ENCODE results near the gene CRELD1.
"Not testable (repeated sequence)": the region's sequence is repeated elsewhere in the genome, so short reads cannot be mapped to it uniquely, and the experiment has no call there.

CRELD1 gene

GRCh38 chr3:9937486-9938238 is 4.0 kb downstream of the CRELD1 start:
- DNase-seq: no peak

- no peak for DNase-seq
Observed at GRCh38 chr3:9938966-9939365, 5.3 kb downstream of the CRELD1 start.

- DNase-seq: not testable (repeated sequence)
Observed at GRCh38 chr3:9939906-9940305, 6.3 kb downstream of the CRELD1 start.

GRCh38 chr3:9940746-9941145 is 7.1 kb downstream of the CRELD1 start:
- no peak for DNase-seq

GRCh38 chr3:9942164-9942563 is 8.5 kb downstream of the CRELD1 start:
- no peak for DNase-seq

- no peak for DNase-seq
Observed at GRCh38 chr3:9942934-9943690, 9.5 kb downstream of the CRELD1 start.

GRCh38 chr3:9944271-9944670 is 10.6 kb downstream of the CRELD1 start:
- DNase-seq: no peak

- no peak for DNase-seq
Observed at GRCh38 chr3:9945358-9945757, 11.7 kb downstream of the CRELD1 start.

GRCh38 chr3:9946112-9947024 is 12.7 kb downstream of the CRELD1 start:
- DNase-seq: peak; percentile 80

- no peak for DNase-seq
Observed at GRCh38 chr3:9947025-9947995, 13.7 kb downstream of the CRELD1 start.

- DNase-seq: no peak
Observed at GRCh38 chr3:9948586-9948985, 15.0 kb downstream of the CRELD1 start.

GRCh38 chr3:9949115-9949514 is 15.5 kb downstream of the CRELD1 start:
- DNase-seq: no peak

GRCh38 chr3:9949626-9950025 is 16.0 kb downstream of the CRELD1 start:
- no peak for DNase-seq

GRCh38 chr3:9951126-9951525 is 17.5 kb downstream of the CRELD1 start:
- no peak for DNase-seq

GRCh38 chr3:9951598-9951961 is 17.9 kb downstream of the CRELD1 start:
- DNase-seq: no peak

- DNase-seq: peak; percentile 54
Observed at GRCh38 chr3:9951962-9952805, 18.6 kb downstream of the CRELD1 start, which contains the start of gene PRRT3. Gene PRRT3, minus strand, starts transcription at chr3:9952408. Its CDS starts 2,293 bp downstream, at chr3:9950115.

- DNase-seq: no peak
Observed at GRCh38 chr3:9955067-9955502, 21.5 kb downstream of the CRELD1 start.

- DNase-seq: no peak
Observed at GRCh38 chr3:9955611-9956352, 22.1 kb downstream of the CRELD1 start.

GRCh38 chr3:9957214-9957613 is 23.6 kb downstream of the CRELD1 start:
- no peak for DNase-seq

GRCh38 chr3:9965200-9965875 is 31.7 kb downstream of the CRELD1 start:
- no peak for DNase-seq
